Fibroblast of lung (primary cell): ENCODE measurements around the gene CARMIL1.

Experiments
- EZH2 ChIP-seq: IDR thresholded peaks from 2 replicates; pipeline ENCODE4 v1.5.1; 2012; ENCODE audit warnings: low read length, control low read depth, mild to moderate bottlenecking; ENCODE audit errors: missing control alignments
- TF ChIP-seq, protein P1 (sequence below), 2 donors: IDR thresholded peaks in 1 of 2; conservative IDR thresholded peaks in 1 of 2; 1 replicate in 1 of 2; 2 replicates in 1 of 2; pipeline ENCODE4 v1.5.1; 2011 to 2012; ENCODE audit warnings: low read length in 2 of 2, control low read depth in 1 of 2, inconsistent platforms in 1 of 2, low read depth in 1 of 2, mild to moderate bottlenecking in 1 of 2

- TF ChIP-seq, protein P1, sequence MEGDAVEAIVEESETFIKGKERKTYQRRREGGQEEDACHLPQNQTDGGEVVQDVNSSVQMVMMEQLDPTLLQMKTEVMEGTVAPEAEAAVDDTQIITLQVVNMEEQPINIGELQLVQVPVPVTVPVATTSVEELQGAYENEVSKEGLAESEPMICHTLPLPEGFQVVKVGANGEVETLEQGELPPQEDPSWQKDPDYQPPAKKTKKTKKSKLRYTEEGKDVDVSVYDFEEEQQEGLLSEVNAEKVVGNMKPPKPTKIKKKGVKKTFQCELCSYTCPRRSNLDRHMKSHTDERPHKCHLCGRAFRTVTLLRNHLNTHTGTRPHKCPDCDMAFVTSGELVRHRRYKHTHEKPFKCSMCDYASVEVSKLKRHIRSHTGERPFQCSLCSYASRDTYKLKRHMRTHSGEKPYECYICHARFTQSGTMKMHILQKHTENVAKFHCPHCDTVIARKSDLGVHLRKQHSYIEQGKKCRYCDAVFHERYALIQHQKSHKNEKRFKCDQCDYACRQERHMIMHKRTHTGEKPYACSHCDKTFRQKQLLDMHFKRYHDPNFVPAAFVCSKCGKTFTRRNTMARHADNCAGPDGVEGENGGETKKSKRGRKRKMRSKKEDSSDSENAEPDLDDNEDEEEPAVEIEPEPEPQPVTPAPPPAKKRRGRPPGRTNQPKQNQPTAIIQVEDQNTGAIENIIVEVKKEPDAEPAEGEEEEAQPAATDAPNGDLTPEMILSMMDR (conservative IDR thresholded peaks at IDR 0.05 in 1 of 2, IDR thresholded peaks at IDR 0.05 in 1 of 2; ENCODE audit: low read depth in 1 of 2, low read length in 2 of 2), result no peak
- TF ChIP-seq EZH2, result no peak
Measured at GRCh38 chr6:25395731-25396130, 116.6 kb downstream of the CARMIL1 start.
